Measurements from ENCODE around the gene MAP3K1.

The MAP3K1 gene

DNA sequence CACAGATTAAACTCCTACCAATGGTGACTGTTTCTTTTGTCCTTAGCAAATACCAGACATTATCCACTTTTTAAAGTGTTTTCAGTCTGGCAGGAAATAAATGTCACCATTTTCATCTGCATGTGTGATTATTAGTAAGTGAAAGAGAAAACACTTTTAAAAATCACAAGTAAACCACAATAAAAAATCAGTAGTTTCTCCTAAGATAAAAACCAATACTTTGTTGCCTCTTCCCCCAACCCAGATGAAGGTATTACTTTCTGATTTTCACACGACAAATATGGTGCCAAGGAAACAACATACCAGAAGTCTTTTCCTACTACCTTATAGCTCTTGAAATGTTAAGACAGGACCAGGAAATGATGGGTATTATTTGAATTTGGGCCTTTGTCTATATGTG is 11.5 kb upstream of the MAP3K1 start:
- TF ChIP-seq, protein P1, sequence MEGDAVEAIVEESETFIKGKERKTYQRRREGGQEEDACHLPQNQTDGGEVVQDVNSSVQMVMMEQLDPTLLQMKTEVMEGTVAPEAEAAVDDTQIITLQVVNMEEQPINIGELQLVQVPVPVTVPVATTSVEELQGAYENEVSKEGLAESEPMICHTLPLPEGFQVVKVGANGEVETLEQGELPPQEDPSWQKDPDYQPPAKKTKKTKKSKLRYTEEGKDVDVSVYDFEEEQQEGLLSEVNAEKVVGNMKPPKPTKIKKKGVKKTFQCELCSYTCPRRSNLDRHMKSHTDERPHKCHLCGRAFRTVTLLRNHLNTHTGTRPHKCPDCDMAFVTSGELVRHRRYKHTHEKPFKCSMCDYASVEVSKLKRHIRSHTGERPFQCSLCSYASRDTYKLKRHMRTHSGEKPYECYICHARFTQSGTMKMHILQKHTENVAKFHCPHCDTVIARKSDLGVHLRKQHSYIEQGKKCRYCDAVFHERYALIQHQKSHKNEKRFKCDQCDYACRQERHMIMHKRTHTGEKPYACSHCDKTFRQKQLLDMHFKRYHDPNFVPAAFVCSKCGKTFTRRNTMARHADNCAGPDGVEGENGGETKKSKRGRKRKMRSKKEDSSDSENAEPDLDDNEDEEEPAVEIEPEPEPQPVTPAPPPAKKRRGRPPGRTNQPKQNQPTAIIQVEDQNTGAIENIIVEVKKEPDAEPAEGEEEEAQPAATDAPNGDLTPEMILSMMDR (conservative IDR thresholded peaks at IDR 0.05): no peak
- no peak for TF ChIP-seq ZFX (IDR thresholded peaks at IDR 0.05)
- H3K27ac ChIP-seq: no peak overlapping the region

DNA sequence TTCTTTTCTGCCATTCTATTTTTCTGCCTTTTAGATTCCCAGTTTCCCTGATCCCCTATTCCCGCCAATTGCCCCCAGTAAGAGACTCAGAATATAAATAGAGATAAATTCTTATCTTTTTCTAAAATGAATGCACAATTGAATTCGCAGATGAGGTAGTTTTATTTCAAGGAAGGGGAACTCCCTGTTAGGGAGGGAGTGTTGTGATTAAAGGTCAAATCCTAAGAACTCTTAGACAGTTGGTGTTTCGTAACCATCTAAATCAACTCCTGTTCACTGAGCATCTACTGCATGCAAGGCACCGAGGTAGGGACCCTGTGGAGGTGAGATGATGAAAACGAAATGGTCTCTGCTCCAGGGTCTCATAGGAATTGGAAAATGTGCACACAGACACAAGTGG is 7.7 kb upstream of the MAP3K1 start:
- H3K27ac ChIP-seq: no peak overlapping the region

DNA sequence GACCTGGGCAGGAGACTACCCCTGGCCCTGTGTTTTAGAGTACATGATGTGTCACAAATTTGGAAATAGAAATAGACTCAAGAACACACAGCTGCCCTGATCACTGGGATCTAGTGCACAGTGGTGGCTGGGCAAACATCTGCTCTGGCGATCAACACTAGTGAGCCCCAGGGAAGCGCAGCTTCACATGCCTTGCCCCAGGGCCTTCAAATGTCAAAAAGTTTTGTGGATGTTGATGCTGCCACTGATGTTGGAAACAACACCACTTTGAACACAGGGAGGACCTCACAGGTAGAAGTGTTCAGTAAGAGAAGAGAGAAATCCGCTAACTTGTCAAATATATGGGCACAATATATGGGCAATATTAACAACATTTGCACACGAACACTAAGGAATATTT is 7.1 kb upstream of the MAP3K1 start:
- TF ChIP-seq, protein P1 (conservative IDR thresholded peaks at IDR 0.05): no peak
- TF ChIP-seq ZFX (IDR thresholded peaks at IDR 0.05): no peak
- H3K27ac ChIP-seq: no peak overlapping the region

More for the DNA sequence above, 7.7 kb upstream of the MAP3K1 start:
- no peak for TF ChIP-seq ZFX (IDR thresholded peaks at IDR 0.05)
- TF ChIP-seq, protein P1 (conservative IDR thresholded peaks at IDR 0.05): no peak

DNA sequence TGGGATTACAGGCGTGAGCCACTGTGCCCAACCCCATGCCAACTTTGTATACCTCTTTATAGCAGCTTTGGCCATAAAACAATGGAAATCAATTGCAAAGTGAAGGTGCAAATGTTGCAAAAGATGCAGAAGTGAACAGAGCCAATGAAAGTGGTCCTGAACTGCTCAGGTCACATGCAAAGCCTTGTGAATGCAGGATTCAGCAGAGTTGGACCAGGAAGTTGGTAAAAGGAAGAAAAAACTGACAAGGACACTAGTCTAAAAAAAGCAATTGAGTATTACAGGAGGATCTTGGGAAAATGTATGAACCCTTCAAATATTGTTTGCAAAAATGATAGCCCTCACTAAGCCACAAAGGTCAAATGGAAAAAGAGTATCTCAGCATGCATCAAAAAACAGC is 4.5 kb upstream of the MAP3K1 start:
- TF ChIP-seq, protein P1 (conservative IDR thresholded peaks at IDR 0.05): no peak
- no peak overlapping the region for H3K27ac ChIP-seq

DNA sequence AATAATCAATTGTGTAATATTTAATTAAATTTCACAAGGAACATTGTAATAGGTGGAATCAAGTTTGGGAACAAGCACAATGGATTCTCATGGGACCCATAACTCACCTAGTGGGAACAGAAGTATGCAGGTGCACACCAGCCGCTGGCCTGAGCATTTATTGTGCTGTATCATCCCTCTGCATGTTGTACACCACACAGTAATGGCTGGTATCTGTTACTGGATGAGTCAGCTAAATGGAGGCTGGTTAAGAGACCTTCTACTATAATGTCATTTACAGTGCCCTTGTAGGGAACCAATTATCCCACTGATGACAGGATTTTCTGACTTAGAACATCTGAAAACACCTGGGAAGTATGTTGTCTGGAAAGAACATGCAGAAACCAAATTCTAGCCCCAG is 3.2 kb upstream of the MAP3K1 start:
- no peak for TF ChIP-seq ZFX (IDR thresholded peaks at IDR 0.05)
- TF ChIP-seq, protein P1 (conservative IDR thresholded peaks at IDR 0.05): no peak
- H3K27ac ChIP-seq: no peak overlapping the region

DNA sequence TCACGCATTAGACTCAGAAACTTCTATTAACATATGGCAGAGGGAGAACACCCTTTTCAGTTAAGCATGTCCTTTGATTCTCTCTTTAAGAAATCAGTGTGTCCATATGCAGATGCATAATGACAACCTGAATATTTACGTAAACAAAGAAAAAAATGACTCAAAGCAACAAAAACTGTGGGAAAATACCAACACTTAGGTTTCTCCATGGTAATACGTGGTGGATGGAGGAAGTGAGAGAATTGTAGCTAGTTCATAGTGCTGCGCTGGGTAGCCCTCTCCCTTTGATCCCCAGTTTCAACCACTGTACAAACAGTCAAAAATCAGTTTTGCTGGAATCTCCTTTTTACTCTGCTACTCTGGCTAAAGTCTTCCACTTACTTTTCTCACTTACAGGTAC is 2.0 kb upstream of the MAP3K1 start:
- no peak overlapping the region for H3K27ac ChIP-seq
- TF ChIP-seq, protein P1 (conservative IDR thresholded peaks at IDR 0.05): no peak
- TF ChIP-seq ZFX (IDR thresholded peaks at IDR 0.05): no peak

DNA sequence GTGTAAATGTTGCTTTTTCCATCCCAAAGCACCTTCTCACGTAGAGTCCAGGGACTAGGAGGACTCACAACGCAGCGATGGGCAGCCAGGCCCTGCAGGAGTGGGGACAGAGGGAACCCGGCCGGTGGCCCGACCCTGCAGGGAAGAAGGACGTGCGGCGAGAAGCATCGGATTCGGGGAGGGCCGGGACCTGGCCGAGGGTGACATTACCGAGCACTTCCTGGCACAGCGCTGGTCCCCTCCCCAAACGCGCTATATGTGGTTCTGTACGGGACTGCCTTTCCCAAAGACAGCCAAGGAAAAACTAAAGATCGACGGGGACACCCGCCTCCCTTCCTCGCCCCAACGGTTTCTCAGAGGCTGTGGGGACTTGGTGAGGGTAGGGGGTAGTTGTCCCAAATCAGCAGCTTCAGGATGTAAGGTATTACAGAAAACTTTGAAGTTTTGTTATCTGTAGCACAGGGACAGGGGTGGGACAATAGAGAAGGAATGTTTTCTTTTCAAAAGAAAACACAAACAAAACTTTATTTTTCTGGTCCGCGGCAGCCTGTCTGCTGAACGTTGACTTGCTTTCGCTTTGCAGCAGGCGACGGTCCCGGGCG is 887 bp upstream of the MAP3K1 start:
- peak overlapping the region; percentile 84 for H3K27ac ChIP-seq
- TF ChIP-seq, protein P1 (conservative IDR thresholded peaks at IDR 0.05): no peak
- no peak for TF ChIP-seq ZFX (IDR thresholded peaks at IDR 0.05)
